Suprapubic skin (tissue), 4 donors: Measurements from ENCODE around the gene ZNF282. TPM values are rescaled to one million over a fixed set of nuclear protein-coding genes. Genes with fewer than 3 reads are reported as not detected.
"Not testable (repeated sequence)": the region's sequence is repeated elsewhere in the genome, so short reads cannot be mapped to it uniquely, and the experiment has no call there.

Experiments
- DNase-seq, 2 donors: peaks; one replicate each; pipeline ENCODE4 v3.0.0-alpha.2; 2019; ENCODE audit warnings: low spot score in 2 of 2
- H3K27ac ChIP-seq: fragments of 200-600 bp; sonication (generic); one replicate; pipeline ENCODE4 v1.5.1; 2019
- H3K27me3 ChIP-seq: fragments of 200-600 bp; sonication (generic); one replicate; pipeline ENCODE4 v1.5.1; 2019
- H3K36me3 ChIP-seq: fragments of 200-600 bp; sonication (generic); one replicate; pipeline ENCODE4 v1.5.1; 2019
- H3K4me1 ChIP-seq: fragments of 200-600 bp; sonication (generic); one replicate; pipeline ENCODE4 v1.5.1; 2019
- H3K4me3 ChIP-seq: fragments of 200-600 bp; sonication (generic); one replicate; pipeline ENCODE4 v1.5.1; 2019; ENCODE audit warnings: mild to moderate bottlenecking
- H3K9me3 ChIP-seq: fragments of 200-600 bp; sonication (generic); one replicate; pipeline ENCODE4 v1.5.1; 2019
- CTCF ChIP-seq, 2 donors: fragments of 200-600 bp in 1 of 2; fragments of 450-650 bp in 1 of 2; sonication (generic) in 1 of 2; IDR thresholded peaks; one replicate each; pipeline ENCODE4 v1.5.1; 2016 to 2019; ENCODE audit warnings: antibody characterized with exemption in 2 of 2, mild to moderate bottlenecking in 1 of 2, moderate library complexity in 1 of 2
- EP300 ChIP-seq: sonication (generic); formaldehyde crosslinking; IDR thresholded peaks from one replicate; pipeline ENCODE4 v1.6.1; 2017; ENCODE audit warnings: antibody characterized with exemption
- POLR2A ChIP-seq, 2 donors: fragments of 450-650 bp; IDR thresholded peaks; one replicate each; pipeline ENCODE4 v1.6.1; 2017; ENCODE audit warnings: antibody characterized with exemption in 2 of 2, mild to moderate bottlenecking in 2 of 2, moderate library complexity in 2 of 2
- POLR2AphosphoS5 ChIP-seq, 3 donors: sonication (generic); formaldehyde crosslinking; IDR thresholded peaks; one replicate each; pipeline ENCODE4 v1.6.1; 2017; ENCODE audit warnings: antibody characterized with exemption in 3 of 3
- WGBS: methylation state at CpG from one replicate; pipeline ENCODE4 v1.1.5; 2018; 5-methylcytosine and 5-hydroxymethylcytosine counted together
- total RNA-seq, 4 donors: library from RNA; depleted of rRNA; stranded (reverse); fragments of >200 nt; gene quantifications; one replicate each; pipeline ENCODE4 v1.1.0, GENCODE V29; 2016

The ZNF282 gene
- total RNA-seq, 4 donors from 2014 or later: 20.6 to 47.5 (median 29.8) TPM

- H3K27ac ChIP-seq: no peak overlapping the region
- H3K36me3 ChIP-seq: peaks cover 79% of the 10 kb centered on the region
- TF ChIP-seq EP300: no peak
- TF ChIP-seq POLR2A (IDR thresholded peaks at IDR 0.05): no peak
- no peak for TF ChIP-seq POLR2AphosphoS5 (IDR thresholded peaks at IDR 0.05)
- no peak for TF ChIP-seq CTCF (IDR thresholded peaks at IDR 0.05)
- H3K27me3 ChIP-seq: no peaks in the 10 kb centered on the region
- 97% methylated on average over 8 of the region's 8 CpGs for WGBS
- no peak overlapping the region for H3K4me3 ChIP-seq
- DNase-seq: no peak
- H3K9me3 ChIP-seq: no peaks in the 10 kb centered on the region
- H3K4me1 ChIP-seq: no peaks in the 10 kb centered on the region
Observed at GRCh38 chr7:149223176-149223575, 27.8 kb downstream of the ZNF282 start.

DNA sequence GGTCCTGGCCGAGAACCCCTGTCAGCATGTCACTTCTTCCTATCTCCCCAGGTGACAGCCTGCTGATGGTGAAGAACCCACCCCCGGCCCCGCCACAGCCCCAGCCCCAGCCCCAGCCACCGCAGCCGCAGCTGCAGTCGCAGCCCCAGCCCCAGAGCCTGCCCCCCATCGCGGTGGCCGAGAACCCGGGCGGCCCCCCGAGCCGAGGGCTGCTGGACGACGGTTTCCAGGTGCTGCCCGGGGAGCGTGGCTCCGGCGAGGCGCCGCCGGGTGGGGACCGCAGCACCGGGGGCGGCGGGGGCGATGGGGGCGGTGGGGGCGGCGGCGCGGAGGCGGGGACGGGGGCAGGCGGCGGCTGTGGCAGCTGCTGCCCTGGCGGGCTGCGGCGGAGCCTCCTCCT lies 28.4 kb downstream of the ZNF282 start:
- H3K27me3 ChIP-seq: no peaks in the 10 kb centered on the region
- no peaks in the 10 kb centered on the region for H3K9me3 ChIP-seq
- TF ChIP-seq EP300 (no peak), POLR2AphosphoS5 (IDR thresholded peaks at IDR 0.05) (no peak), CTCF (IDR thresholded peaks at IDR 0.05) (no peak), POLR2A (IDR thresholded peaks at IDR 0.05) (no peak)
- no peak for DNase-seq
- peaks cover 73% of the 10 kb centered on the region for H3K36me3 ChIP-seq
- H3K4me1 ChIP-seq: no peaks in the 10 kb centered on the region
- no peak overlapping the region for H3K27ac ChIP-seq
- no peak overlapping the region for H3K4me3 ChIP-seq
- WGBS: no CpG with 5 or more reads among the region's 39 CpGs

DNA sequence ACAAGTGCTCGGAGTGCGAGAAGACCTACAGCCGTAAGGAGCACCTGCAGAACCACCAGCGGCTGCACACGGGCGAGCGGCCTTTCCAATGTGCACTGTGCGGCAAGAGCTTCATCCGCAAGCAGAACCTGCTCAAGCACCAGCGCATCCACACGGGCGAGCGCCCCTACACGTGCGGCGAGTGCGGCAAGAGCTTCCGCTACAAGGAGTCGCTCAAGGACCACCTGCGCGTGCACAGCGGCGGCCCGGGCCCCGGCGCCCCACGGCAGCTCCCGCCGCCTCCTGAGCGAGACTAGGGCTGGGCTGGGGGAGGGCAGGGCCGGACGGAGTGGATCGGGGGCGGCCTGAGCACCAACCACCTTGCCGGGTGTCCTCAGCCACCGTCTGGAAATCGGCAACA lies 29.0 kb downstream of the ZNF282 start:
- H3K27me3 ChIP-seq: no peaks in the 10 kb centered on the region
- TF ChIP-seq EP300 (no peak), CTCF (IDR thresholded peaks at IDR 0.05) (no peak), POLR2A (IDR thresholded peaks at IDR 0.05) (no peak), POLR2AphosphoS5 (IDR thresholded peaks at IDR 0.05) (no peak)
- no peak overlapping the region for H3K4me3 ChIP-seq
- no peak overlapping the region for H3K27ac ChIP-seq
- WGBS: 96% methylated on average over 37 of the region's 37 CpGs
- H3K9me3 ChIP-seq: no peaks in the 10 kb centered on the region
- peaks cover 67% of the 10 kb centered on the region for H3K36me3 ChIP-seq
- DNase-seq: no peak
- H3K4me1 ChIP-seq: no peaks in the 10 kb centered on the region

DNA sequence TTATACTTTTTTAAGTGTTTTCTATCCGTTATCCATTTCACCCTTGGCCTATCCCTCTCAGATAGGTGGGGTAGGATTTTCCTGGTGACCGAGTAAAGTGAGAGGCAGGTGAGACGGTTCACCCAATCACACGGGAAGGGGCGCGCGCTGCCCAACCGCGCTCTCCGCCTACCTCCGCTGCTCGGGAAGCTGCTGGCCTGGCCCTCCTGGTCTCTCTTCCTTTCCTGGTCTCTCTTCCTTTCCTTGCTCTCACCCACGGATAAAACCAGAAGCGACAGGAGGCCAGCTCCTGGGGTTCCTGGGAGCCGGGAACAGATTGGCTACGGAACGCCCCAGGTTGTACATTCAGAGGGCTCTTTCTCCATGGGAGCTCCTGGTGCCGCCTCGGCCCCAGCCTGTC lies 29.8 kb downstream of the ZNF282 start:
- H3K36me3 ChIP-seq: peaks cover 60% of the 10 kb centered on the region
- no peak for TF ChIP-seq CTCF (IDR thresholded peaks at IDR 0.05)
- TF ChIP-seq EP300: no peak
- no peak for TF ChIP-seq POLR2A (IDR thresholded peaks at IDR 0.05)
- TF ChIP-seq POLR2AphosphoS5 (IDR thresholded peaks at IDR 0.05): no peak
- 96% methylated on average over 19 of the region's 19 CpGs for WGBS
- DNase-seq: no peak
- no peak overlapping the region for H3K4me3 ChIP-seq
- no peaks in the 10 kb centered on the region for H3K4me1 ChIP-seq
- no peaks in the 10 kb centered on the region for H3K27me3 ChIP-seq
- no peaks in the 10 kb centered on the region for H3K9me3 ChIP-seq
- no peak overlapping the region for H3K27ac ChIP-seq

DNA sequence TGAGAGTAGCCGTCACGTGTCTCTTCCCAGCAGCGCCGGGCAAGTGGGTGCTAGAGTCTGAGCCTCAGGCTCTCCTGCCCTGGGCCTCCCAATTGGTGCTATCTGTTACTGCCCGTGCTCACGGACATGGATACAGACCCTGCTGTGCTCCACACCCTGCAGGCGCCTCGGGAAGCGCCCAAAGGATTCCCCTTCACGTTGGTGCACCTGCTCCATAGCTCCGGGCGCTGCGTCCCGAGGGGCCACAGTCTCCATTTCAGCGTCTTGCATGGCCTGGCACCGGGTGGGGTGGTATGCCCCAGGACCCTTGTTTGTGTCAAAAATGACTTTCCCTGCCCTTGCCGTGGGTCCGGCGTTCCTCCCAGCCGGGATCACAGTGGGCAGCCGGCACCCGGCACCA lies 30.3 kb downstream of the ZNF282 start:
- Histone ChIP-seq H3K27ac (no peak overlapping the region), H3K27me3 (no peaks in the 10 kb centered on the region), H3K9me3 (no peaks in the 10 kb centered on the region), H3K36me3 (peaks cover 54% of the 10 kb centered on the region), H3K4me3 (no peak overlapping the region), H3K4me1 (no peaks in the 10 kb centered on the region)
- DNase-seq: no peak
- TF ChIP-seq CTCF (IDR thresholded peaks at IDR 0.05): no peak
- TF ChIP-seq EP300: no peak
- no peak for TF ChIP-seq POLR2A (IDR thresholded peaks at IDR 0.05)
- TF ChIP-seq POLR2AphosphoS5 (IDR thresholded peaks at IDR 0.05): no peak
- WGBS: 95% methylated on average over 13 of the region's 22 CpGs

GRCh38 chr7:149226366-149226765 lies 31.0 kb downstream of the ZNF282 start:
- H3K4me3 ChIP-seq, H3K27ac ChIP-seq, DNase-seq, H3K27me3 ChIP-seq, H3K4me1 ChIP-seq, H3K9me3 ChIP-seq: not testable (repeated sequence)
- H3K36me3 ChIP-seq: peaks cover 47% of the 10 kb centered on the region
- WGBS: 92% methylated on average over 17 of the region's 17 CpGs
